ENCODE results near the gene DISC1. TPM values are rescaled to one million over a fixed set of nuclear protein-coding genes. Genes with fewer than 3 reads are reported as not detected.

DISC1 gene
- total and polyA plus RNA-seq, 12 donors = 1.0 to 21.0 (median 9.7) TPM

GRCh38 chr1:231600458-231600976 is 26.1 kb upstream of the DISC1 start:
- Histone ChIP-seq H3K4me3 (no peak overlapping the region), H3K36me3 (replicated peaks in 1 of 2) (no peaks in the 10 kb centered on the region), H3K27ac (peak overlapping the region in 1 of 5 donors; percentile 50), H3K27me3 (no peaks in the 10 kb centered on the region), H3K9me3 (replicated peaks in 1 of 3) (no peaks in the 10 kb centered on the region), H3K4me1 (replicated peaks in 1 of 2) (peaks cover 0 to 20% of the 10 kb centered on the region in 2 donors)
- WGBS, 4 donors = 44 to 56% (median 54%) methylated on average over 7 of the region's 7 CpGs
- no peak for DNase-seq
- TF ChIP-seq POLR2A (IDR thresholded peaks at IDR 0.05) (no peak), CTCF (IDR thresholded peaks at IDR 0.05) (no peak)
- intact Hi-C loops (cut with DNase I) = no loop called here

GRCh38 chr1:231601824-231602672 is 24.5 kb upstream of the DISC1 start:
- H3K27me3 ChIP-seq = no peaks in the 10 kb centered on the region
- DNase-seq = no peak
- H3K9me3 ChIP-seq (replicated peaks in 1 of 3) = no peaks in the 10 kb centered on the region
- 30 to 58% (median 56%) methylated on average over 5 of the region's 5 CpGs for WGBS, 4 donors
- no peak overlapping the region for H3K27ac ChIP-seq
- no peaks in the 10 kb centered on the region for H3K36me3 ChIP-seq (replicated peaks in 1 of 2)
- peaks cover 0 to 20% of the 10 kb centered on the region in 2 donors for H3K4me1 ChIP-seq (replicated peaks in 1 of 2)
- intact Hi-C loops (cut with DNase I) = no loop called here
- no peak overlapping the region for H3K4me3 ChIP-seq
- TF ChIP-seq CTCF (IDR thresholded peaks at IDR 0.05) (no peak), POLR2A (IDR thresholded peaks at IDR 0.05) (no peak)

- no peaks in the 10 kb centered on the region for H3K27me3 ChIP-seq
- no peaks in the 10 kb centered on the region for H3K36me3 ChIP-seq (replicated peaks in 1 of 2)
- DNase-seq = no peak
- no peak overlapping the region for H3K27ac ChIP-seq
- 70 to 89% (median 86%) methylated on average over 4 of the region's 4 CpGs for WGBS, 4 donors
- peaks cover 0 to 20% of the 10 kb centered on the region in 2 donors for H3K4me1 ChIP-seq (replicated peaks in 1 of 2)
- H3K4me3 ChIP-seq = no peak overlapping the region
- no peaks in the 10 kb centered on the region for H3K9me3 ChIP-seq (replicated peaks in 1 of 3)
- intact Hi-C loops (cut with DNase I) = no loop called here
- TF ChIP-seq CTCF (IDR thresholded peaks at IDR 0.05) (no peak), POLR2A (IDR thresholded peaks at IDR 0.05) (no peak)
These were observed 24.0 kb upstream of the DISC1 start for GRCh38 chr1:231602673-231602984.

- no peaks in the 10 kb centered on the region for H3K27me3 ChIP-seq
- H3K4me3 ChIP-seq = peak overlapping the region in 2 of 4 donors; percentile 18 to 53
- TF ChIP-seq POLR2A (IDR thresholded peaks at IDR 0.05) (no peak), CTCF (IDR thresholded peaks at IDR 0.05) (peak; percentile 61 to 90 (median 74))
- DNase-seq = peak; percentile 23 to 65 (median 39)
- H3K36me3 ChIP-seq (replicated peaks in 1 of 2) = no peaks in the 10 kb centered on the region
- WGBS, 4 donors = 24 to 34% (median 31%) methylated on average over 8 of the region's 8 CpGs
- H3K27ac ChIP-seq = peak overlapping the region in 1 of 5 donors; percentile 1
- intact Hi-C loops (cut with DNase I) = no loop called here
- H3K4me1 ChIP-seq (replicated peaks in 1 of 2) = peaks cover 0 to 20% of the 10 kb centered on the region in 2 donors
- no peaks in the 10 kb centered on the region for H3K9me3 ChIP-seq (replicated peaks in 1 of 3)
These were observed 22.9 kb upstream of the DISC1 start for GRCh38 chr1:231603598-231604275.
